HEK293 (cell line): Measurements from ENCODE around the gene BRF1.
A peak's percentile ranks its signal among the peaks of the same experiment; 100 is the strongest.

Experiments used
- GFI1B ChIP-seq: fragments of 450-650 bp; formaldehyde crosslinking; IDR thresholded peaks from 2 replicates; pipeline ENCODE4 v1.5.1; 2016; ENCODE audit warnings: missing biosample characterization, missing genetic modification characterization
- HOXC10 ChIP-seq: sonication (generic); formaldehyde crosslinking; IDR thresholded peaks from 2 replicates; pipeline ENCODE4 v1.8.1; 2023; ENCODE audit warnings: mild to moderate bottlenecking, missing genetic modification reagents
- HOXD13 ChIP-seq: sonication (generic); formaldehyde crosslinking; IDR thresholded peaks from 2 replicates; pipeline ENCODE4 v1.8.0; 2022; ENCODE audit warnings: missing genetic modification reagents, borderline replicate concordance
- KLF10 ChIP-seq: fragments of 450-650 bp; IDR thresholded peaks from 2 replicates; pipeline ENCODE4 v1.5.1; 2018; ENCODE audit warnings: missing biosample characterization, mild to moderate bottlenecking, missing genetic modification characterization
- REPIN1 ChIP-seq: fragments of 450-650 bp; formaldehyde crosslinking; IDR thresholded peaks from 2 replicates; pipeline ENCODE4 v1.5.1; 2017; ENCODE audit warnings: missing biosample characterization, missing genetic modification characterization, low read depth
- SP3 ChIP-seq: fragments of 450-650 bp; formaldehyde crosslinking; IDR thresholded peaks from 2 replicates; pipeline ENCODE4 v1.5.1; 2016; ENCODE audit warnings: missing biosample characterization, missing genetic modification characterization
- TRIM28 ChIP-seq: IDR thresholded peaks from 2 replicates; pipeline ENCODE4 v1.6.1; 2011; ENCODE audit warnings: low read length, control low read depth, borderline replicate concordance
- ZFP3 ChIP-seq: fragments of 450-650 bp; formaldehyde crosslinking; IDR thresholded peaks from 2 replicates; pipeline ENCODE4 v1.5.1; 2016; ENCODE audit warnings: low read depth, missing biosample characterization, missing genetic modification characterization
- ZFP41 ChIP-seq: fragments of 450-650 bp; formaldehyde crosslinking; IDR thresholded peaks from 2 replicates; pipeline ENCODE4 v1.5.1; 2016; ENCODE audit warnings: missing biosample characterization, missing genetic modification characterization, borderline replicate concordance
- ZNF133 ChIP-seq: fragments of 450-650 bp; formaldehyde crosslinking; IDR thresholded peaks from 2 replicates; pipeline ENCODE4 v1.5.1; 2016; ENCODE audit warnings: missing biosample characterization, missing genetic modification characterization
- ZNF155 ChIP-seq: fragments of 450-650 bp; formaldehyde crosslinking; IDR thresholded peaks from 2 replicates; pipeline ENCODE4 v1.5.1; 2016; ENCODE audit warnings: missing biosample characterization, missing genetic modification characterization
- ZNF157 ChIP-seq: fragments of 450-650 bp; formaldehyde crosslinking; IDR thresholded peaks from 2 replicates; pipeline ENCODE4 v1.5.1; 2016; ENCODE audit warnings: missing biosample characterization, missing genetic modification characterization
- ZNF211 ChIP-seq: fragments of 450-650 bp; formaldehyde crosslinking; IDR thresholded peaks from 2 replicates; pipeline ENCODE4 v1.5.1; 2016; ENCODE audit warnings: low read depth, missing biosample characterization, missing genetic modification characterization
- ZNF221 ChIP-seq: fragments of 450-650 bp; formaldehyde crosslinking; IDR thresholded peaks from 2 replicates; pipeline ENCODE4 v1.5.1; 2017; ENCODE audit warnings: missing biosample characterization, missing genetic modification characterization, borderline replicate concordance
- ZNF239 ChIP-seq: fragments of 450-650 bp; formaldehyde crosslinking; IDR thresholded peaks from 2 replicates; pipeline ENCODE4 v1.5.1; 2016; ENCODE audit warnings: missing biosample characterization, missing genetic modification characterization
- ZNF394 ChIP-seq: fragments of 450-650 bp; formaldehyde crosslinking; IDR thresholded peaks from 2 replicates; pipeline ENCODE4 v1.5.1; 2016; ENCODE audit warnings: missing biosample characterization, missing genetic modification characterization, mild to moderate bottlenecking, moderate library complexity, borderline replicate concordance
- ZNF426 ChIP-seq: fragments of 450-650 bp; formaldehyde crosslinking; IDR thresholded peaks from 2 replicates; pipeline ENCODE4 v1.5.1; 2017; ENCODE audit warnings: missing biosample characterization, missing genetic modification characterization, mild to moderate bottlenecking, inconsistent platforms, moderate library complexity
- ZNF48 ChIP-seq: fragments of 450-650 bp; formaldehyde crosslinking; IDR thresholded peaks from 2 replicates; pipeline ENCODE4 v1.5.1; 2016; ENCODE audit warnings: missing biosample characterization, missing genetic modification characterization
- ZNF510 ChIP-seq: fragments of 450-650 bp; formaldehyde crosslinking; IDR thresholded peaks from 2 replicates; pipeline ENCODE4 v1.5.1; 2018; ENCODE audit warnings: mild to moderate bottlenecking, missing genetic modification characterization, missing biosample characterization; ENCODE audit not compliant: insufficient replicate concordance
- ZNF521 ChIP-seq: fragments of 450-650 bp; formaldehyde crosslinking; IDR thresholded peaks from 2 replicates; pipeline ENCODE4 v1.5.1; 2017; ENCODE audit warnings: missing biosample characterization, mild to moderate bottlenecking, missing genetic modification characterization
- ZNF558 ChIP-seq: fragments of 450-650 bp; formaldehyde crosslinking; IDR thresholded peaks from 2 replicates; pipeline ENCODE4 v1.5.1; 2016; ENCODE audit warnings: missing biosample characterization, missing genetic modification characterization
- ZNF623 ChIP-seq: fragments of 450-650 bp; formaldehyde crosslinking; IDR thresholded peaks from 2 replicates; pipeline ENCODE4 v1.5.1; 2016; ENCODE audit warnings: missing biosample characterization, missing genetic modification characterization
- ZNF629 ChIP-seq: fragments of 450-650 bp; formaldehyde crosslinking; IDR thresholded peaks from 2 replicates; pipeline ENCODE4 v1.5.1; 2017; ENCODE audit warnings: missing biosample characterization, missing genetic modification characterization
- ZNF664 ChIP-seq: fragments of 450-650 bp; formaldehyde crosslinking; IDR thresholded peaks from 2 replicates; pipeline ENCODE4 v1.5.1; 2016; ENCODE audit warnings: missing biosample characterization, missing genetic modification characterization
- ZNF791 ChIP-seq: fragments of 450-650 bp; formaldehyde crosslinking; IDR thresholded peaks from 2 replicates; pipeline ENCODE4 v1.5.1; 2016; ENCODE audit warnings: missing biosample characterization, missing genetic modification characterization
- ZNF792 ChIP-seq: fragments of 450-650 bp; formaldehyde crosslinking; IDR thresholded peaks from 2 replicates; pipeline ENCODE4 v1.5.1; 2016; ENCODE audit warnings: missing biosample characterization, missing genetic modification characterization
- ZSCAN23 ChIP-seq: fragments of 450-650 bp; formaldehyde crosslinking; IDR thresholded peaks from 2 replicates; pipeline ENCODE4 v1.5.1; 2016; ENCODE audit warnings: missing biosample characterization, missing genetic modification characterization
- TF ChIP-seq, protein P1 (sequence below): fragments of 450-650 bp; formaldehyde crosslinking; IDR thresholded peaks from 2 replicates; pipeline ENCODE4 v1.5.1; 2016; ENCODE audit warnings: missing biosample characterization, missing genetic modification characterization
- TF ChIP-seq, protein P2 (sequence below): IDR thresholded peaks from 2 replicates; pipeline ENCODE4 v1.6.1; 2011; ENCODE audit warnings: mild to moderate bottlenecking, low read depth, low read length, borderline replicate concordance
- TF ChIP-seq, protein P3 (sequence below): fragments of 450-650 bp; formaldehyde crosslinking; IDR thresholded peaks from 2 replicates; pipeline ENCODE4 v1.5.1; 2017; ENCODE audit warnings: missing biosample characterization, missing genetic modification characterization
- TF ChIP-seq, protein P4 (sequence below): sonication (generic); formaldehyde crosslinking; IDR thresholded peaks from 2 replicates; pipeline ENCODE4 v1.8.1; 2022; ENCODE audit warnings: mild to moderate bottlenecking, moderate library complexity, missing genetic modification reagents
- TF ChIP-seq, protein P5 (sequence below): fragments of 450-650 bp; formaldehyde crosslinking; conservative IDR thresholded peaks from 2 replicates; pipeline ENCODE4 v1.5.1; 2016; ENCODE audit warnings: low read depth, missing biosample characterization, missing genetic modification characterization

BRF1 gene

DNA sequence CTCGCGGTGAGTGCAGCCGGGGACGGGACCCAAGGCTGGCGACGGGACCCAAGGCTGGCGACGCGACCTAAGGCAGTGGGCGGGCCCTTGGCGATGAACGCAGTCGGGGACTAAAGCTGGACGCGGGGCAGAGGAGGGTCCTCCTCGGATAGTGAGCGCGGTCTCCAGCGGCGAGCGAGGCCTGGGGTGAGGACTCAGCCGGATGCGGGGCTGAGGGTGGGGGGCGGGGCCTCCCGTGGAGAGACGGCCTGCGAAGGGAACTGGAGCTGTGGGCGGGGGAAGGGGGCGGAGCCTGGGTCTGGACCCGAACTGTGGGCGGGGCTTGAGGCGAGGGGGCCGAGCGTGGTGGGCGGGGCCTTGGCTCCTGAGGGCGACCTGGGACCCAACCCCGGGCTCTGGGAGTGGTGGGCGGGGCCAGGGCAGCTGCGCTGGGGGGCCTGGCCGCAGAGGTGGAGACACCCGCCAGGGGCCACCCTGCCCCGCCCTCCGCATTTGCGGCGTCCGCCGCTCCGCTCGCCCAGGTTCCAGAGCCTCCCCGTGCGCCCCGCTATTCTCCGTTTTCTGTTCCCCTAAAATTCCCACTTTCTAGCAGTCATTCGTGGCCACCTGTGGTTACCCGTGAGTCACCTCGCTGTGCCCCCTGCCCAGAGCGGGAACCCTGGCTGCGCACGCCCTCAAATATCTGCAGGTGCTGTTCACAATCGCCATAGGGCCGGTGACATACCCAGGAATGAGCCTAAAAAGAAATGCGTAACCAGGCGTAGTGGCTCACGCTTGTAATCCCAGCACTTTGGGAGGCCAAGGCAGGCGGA lies 508 bp upstream of the BRF1 start (continued):
- TF ChIP-seq, protein P1, sequence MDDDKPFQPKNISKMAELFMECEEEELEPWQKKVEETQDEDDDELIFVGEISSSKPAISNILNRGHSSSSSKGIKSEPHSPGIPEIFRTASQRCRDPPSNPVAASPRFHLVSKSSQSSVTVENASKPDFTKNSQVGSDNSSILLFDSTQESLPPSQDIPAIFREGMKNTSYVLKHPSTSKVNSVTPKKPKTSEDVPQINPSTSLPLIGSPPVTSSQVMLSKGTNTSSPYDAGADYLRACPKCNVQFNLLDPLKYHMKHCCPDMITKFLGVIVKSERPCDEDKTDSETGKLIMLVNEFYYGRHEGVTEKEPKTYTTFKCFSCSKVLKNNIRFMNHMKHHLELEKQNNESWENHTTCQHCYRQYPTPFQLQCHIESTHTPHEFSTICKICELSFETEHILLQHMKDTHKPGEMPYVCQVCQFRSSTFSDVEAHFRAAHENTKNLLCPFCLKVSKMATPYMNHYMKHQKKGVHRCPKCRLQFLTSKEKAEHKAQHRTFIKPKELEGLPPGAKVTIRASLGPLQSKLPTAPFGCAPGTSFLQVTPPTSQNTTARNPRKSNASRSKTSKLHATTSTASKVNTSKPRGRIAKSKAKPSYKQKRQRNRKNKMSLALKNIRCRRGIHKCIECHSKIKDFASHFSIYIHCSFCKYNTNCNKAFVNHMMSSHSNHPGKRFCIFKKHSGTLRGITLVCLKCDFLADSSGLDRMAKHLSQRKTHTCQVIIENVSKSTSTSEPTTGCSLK (tag by site-specific recombination) = no peak
- TF ChIP-seq ZFP3 (tag by site-specific recombination) = no peak
- no peak; the same call in 1 of the 2 replicates for TF ChIP-seq ZNF157 (tag by site-specific recombination)
- TF ChIP-seq ZNF629 = no peak; the same call in 1 of the 2 replicates
- no peak for TF ChIP-seq HOXD13 (CRISPR knock-in tag)
- TF ChIP-seq HOXC10 (CRISPR knock-in tag) = no peak
- TF ChIP-seq KLF10 (tag by site-specific recombination) = peak; percentile 88; the same call in 1 of the 2 replicates
- no peak for TF ChIP-seq ZNF426 (tag by site-specific recombination)
- TF ChIP-seq ZNF664 (tag by site-specific recombination) = no peak
- TF ChIP-seq ZNF510 (tag by site-specific recombination) = no peak
- peak; percentile 94 for TF ChIP-seq SP3
- no peak for TF ChIP-seq REPIN1
- TF ChIP-seq ZNF155 (tag by site-specific recombination) = no peak
- TF ChIP-seq ZNF394 = no peak
- TF ChIP-seq ZNF521 (tag by site-specific recombination) = no peak
- TF ChIP-seq ZNF221 = no peak
- TF ChIP-seq, protein P2, sequence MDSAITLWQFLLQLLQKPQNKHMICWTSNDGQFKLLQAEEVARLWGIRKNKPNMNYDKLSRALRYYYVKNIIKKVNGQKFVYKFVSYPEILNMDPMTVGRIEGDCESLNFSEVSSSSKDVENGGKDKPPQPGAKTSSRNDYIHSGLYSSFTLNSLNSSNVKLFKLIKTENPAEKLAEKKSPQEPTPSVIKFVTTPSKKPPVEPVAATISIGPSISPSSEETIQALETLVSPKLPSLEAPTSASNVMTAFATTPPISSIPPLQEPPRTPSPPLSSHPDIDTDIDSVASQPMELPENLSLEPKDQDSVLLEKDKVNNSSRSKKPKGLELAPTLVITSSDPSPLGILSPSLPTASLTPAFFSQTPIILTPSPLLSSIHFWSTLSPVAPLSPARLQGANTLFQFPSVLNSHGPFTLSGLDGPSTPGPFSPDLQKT = no peak
- TF ChIP-seq ZNF239 = no peak
- TF ChIP-seq GFI1B = no peak
- no peak for TF ChIP-seq ZNF48 (tag by site-specific recombination)
- TF ChIP-seq, protein P3, sequence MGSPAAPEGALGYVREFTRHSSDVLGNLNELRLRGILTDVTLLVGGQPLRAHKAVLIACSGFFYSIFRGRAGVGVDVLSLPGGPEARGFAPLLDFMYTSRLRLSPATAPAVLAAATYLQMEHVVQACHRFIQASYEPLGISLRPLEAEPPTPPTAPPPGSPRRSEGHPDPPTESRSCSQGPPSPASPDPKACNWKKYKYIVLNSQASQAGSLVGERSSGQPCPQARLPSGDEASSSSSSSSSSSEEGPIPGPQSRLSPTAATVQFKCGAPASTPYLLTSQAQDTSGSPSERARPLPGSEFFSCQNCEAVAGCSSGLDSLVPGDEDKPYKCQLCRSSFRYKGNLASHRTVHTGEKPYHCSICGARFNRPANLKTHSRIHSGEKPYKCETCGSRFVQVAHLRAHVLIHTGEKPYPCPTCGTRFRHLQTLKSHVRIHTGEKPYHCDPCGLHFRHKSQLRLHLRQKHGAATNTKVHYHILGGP (tag by site-specific recombination) = no peak
- no peak for TF ChIP-seq ZNF623 (tag by site-specific recombination)
- TF ChIP-seq ZSCAN23 (tag by site-specific recombination) = no peak
- no peak for TF ChIP-seq ZNF558 (tag by site-specific recombination)
- TF ChIP-seq ZNF133 (tag by site-specific recombination) = no peak
- no peak for TF ChIP-seq ZNF791
- TF ChIP-seq, protein P4, sequence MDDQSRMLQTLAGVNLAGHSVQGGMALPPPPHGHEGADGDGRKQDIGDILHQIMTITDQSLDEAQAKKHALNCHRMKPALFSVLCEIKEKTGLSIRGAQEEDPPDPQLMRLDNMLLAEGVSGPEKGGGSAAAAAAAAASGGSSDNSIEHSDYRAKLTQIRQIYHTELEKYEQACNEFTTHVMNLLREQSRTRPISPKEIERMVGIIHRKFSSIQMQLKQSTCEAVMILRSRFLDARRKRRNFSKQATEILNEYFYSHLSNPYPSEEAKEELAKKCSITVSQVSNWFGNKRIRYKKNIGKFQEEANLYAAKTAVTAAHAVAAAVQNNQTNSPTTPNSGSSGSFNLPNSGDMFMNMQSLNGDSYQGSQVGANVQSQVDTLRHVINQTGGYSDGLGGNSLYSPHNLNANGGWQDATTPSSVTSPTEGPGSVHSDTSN (CRISPR knock-in tag) = no peak
- TF ChIP-seq ZNF792 (tag by site-specific recombination) = no peak
- no peak for TF ChIP-seq ZNF211 (tag by site-specific recombination)
- no peak for TF ChIP-seq ZFP41 (tag by site-specific recombination)
- TF ChIP-seq, protein P5, sequence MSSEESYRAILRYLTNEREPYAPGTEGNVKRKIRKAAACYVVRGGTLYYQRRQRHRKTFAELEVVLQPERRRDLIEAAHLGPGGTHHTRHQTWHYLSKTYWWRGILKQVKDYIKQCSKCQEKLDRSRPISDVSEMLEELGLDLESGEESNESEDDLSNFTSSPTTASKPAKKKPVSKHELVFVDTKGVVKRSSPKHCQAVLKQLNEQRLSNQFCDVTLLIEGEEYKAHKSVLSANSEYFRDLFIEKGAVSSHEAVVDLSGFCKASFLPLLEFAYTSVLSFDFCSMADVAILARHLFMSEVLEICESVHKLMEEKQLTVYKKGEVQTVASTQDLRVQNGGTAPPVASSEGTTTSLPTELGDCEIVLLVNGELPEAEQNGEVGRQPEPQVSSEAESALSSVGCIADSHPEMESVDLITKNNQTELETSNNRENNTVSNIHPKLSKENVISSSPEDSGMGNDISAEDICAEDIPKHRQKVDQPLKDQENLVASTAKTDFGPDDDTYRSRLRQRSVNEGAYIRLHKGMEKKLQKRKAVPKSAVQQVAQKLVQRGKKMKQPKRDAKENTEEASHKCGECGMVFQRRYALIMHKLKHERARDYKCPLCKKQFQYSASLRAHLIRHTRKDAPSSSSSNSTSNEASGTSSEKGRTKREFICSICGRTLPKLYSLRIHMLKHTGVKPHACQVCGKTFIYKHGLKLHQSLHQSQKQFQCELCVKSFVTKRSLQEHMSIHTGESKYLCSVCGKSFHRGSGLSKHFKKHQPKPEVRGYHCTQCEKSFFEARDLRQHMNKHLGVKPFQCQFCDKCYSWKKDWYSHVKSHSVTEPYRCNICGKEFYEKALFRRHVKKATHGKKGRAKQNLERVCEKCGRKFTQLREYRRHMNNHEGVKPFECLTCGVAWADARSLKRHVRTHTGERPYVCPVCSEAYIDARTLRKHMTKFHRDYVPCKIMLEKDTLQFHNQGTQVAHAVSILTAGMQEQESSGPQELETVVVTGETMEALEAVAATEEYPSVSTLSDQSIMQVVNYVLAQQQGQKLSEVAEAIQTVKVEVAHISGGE (tag by site-specific recombination) = no peak; the same call in 1 of the 2 replicates
- no peak for TF ChIP-seq TRIM28
